HCT116 (cell line): ENCODE results near the gene PCNT. TPM values are rescaled to one million over a fixed set of nuclear protein-coding genes. Genes with fewer than 3 reads are reported as not detected.

Experiments
- ATAC-seq: fragments of 200-7000 bp; cut with Tn5 transposase; 2 replicates; pipeline ENCODE4 v1.9.1; 2020; ENCODE audit warnings: mild to moderate bottlenecking, moderate library complexity
- BruUV-seq: library from RNA; stranded (reverse); fragments of 400-500 nt; replicated peaks from 2 replicates; lab custom pipeline; 2021; lab: Mats Ljungman, UMichigan
- CTCF ChIA-PET: fragments of 300-600 bp; sonication (Branson Sonifier 250); formaldehyde crosslinking; loops from one replicate; lab custom pipeline; 2021; ENCODE audit warnings: antibody characterized with exemption; lab: Charles Lee
- POLR2A ChIA-PET: fragments of 300-600, 350-600 bp; sonication (Branson Sonifier 250); formaldehyde crosslinking; loops from one replicate; lab custom pipeline; 2021; ENCODE audit warnings: antibody characterized with exemption; lab: Charles Lee
- RAD21 ChIA-PET, 2 experiments: fragments of 300-600 bp; sonication (Branson Sonifier 250); formaldehyde crosslinking; loops; one replicate each; lab custom pipeline; 2023; ENCODE audit warnings: low total read pairs in 2 of 2; ENCODE audit not compliant: uncharacterized antibody in 2 of 2, unreplicated experiment in 2 of 2, low non-redundant PET in 1 of 2; lab: Charles Lee
- DNase-seq: peaks from one replicate; pipeline ENCODE4 v3.0.0-alpha.2; 2010; ENCODE audit warnings: low read depth, low spot score
- H2AFZ ChIP-seq: fragments of 200-600 bp; shearing (Covaris generic), sonication (generic); 2 replicates; pipeline ENCODE4 v1.6.1; 2017; ENCODE audit warnings: low read depth, mixed run types, mixed read lengths, antibody characterized with exemption, low read length; ENCODE audit not compliant: poor library complexity, severe bottlenecking
- H3K27ac ChIP-seq: 2 replicates; pipeline ENCODE4 v1.5.1; 2012; ENCODE audit warnings: low read depth, low read length
- H3K27me3 ChIP-seq: fragments of 200-600 bp; sonication (generic); 2 replicates; pipeline ENCODE4 v1.6.1; 2016; ENCODE audit warnings: mixed run types, low read length, mixed read lengths; ENCODE audit not compliant: insufficient read depth
- H3K36me3 ChIP-seq, 2 experiments: fragments of 200-500 bp in 1 of 2; fragments of 200-600 bp in 1 of 2; sonication (Bioruptor generic) in 1 of 2; sonication (generic) in 1 of 2; 2 replicates each; pipeline versions ENCODE4 v1.5.1 to v1.6.1; 2014 to 2016; ENCODE audit warnings: low read length in 2 of 2, inconsistent platforms in 1 of 2, mixed read lengths in 1 of 2, mixed run types in 1 of 2; ENCODE audit not compliant: insufficient read depth in 2 of 2, control insufficient read depth in 1 of 2
- H3K4me1 ChIP-seq, 2 experiments: fragments of 200-600 bp in 1 of 2; sonication (generic) in 1 of 2; 2 replicates each; pipeline versions ENCODE4 v1.5.1 to v1.6.1; 2012 to 2017; ENCODE audit warnings: low read length in 2 of 2, inconsistent platforms in 1 of 2, mild to moderate bottlenecking in 1 of 2, mixed read lengths in 1 of 2, mixed run types in 1 of 2, moderate library complexity in 1 of 2; ENCODE audit not compliant: insufficient read depth in 2 of 2, control insufficient read depth in 1 of 2
- H3K4me2 ChIP-seq: fragments of 200-600 bp; sonication (generic); 2 replicates; pipeline ENCODE4 v1.6.1; 2017; ENCODE audit warnings: mixed run types, low read length, mixed read lengths
- H3K4me3 ChIP-seq, 2 experiments: fragments of 200-600 bp in 1 of 2; sonication (generic) in 1 of 2; replicated peaks in 1 of 2; 2 replicates each; pipeline ENCODE4 v1.5.1; 2011 to 2016; ENCODE audit warnings: low read length in 2 of 2, control low read depth in 1 of 2, low read depth in 1 of 2, mild to moderate bottlenecking in 1 of 2, mixed read lengths in 1 of 2, mixed run types in 1 of 2
- H3K79me2 ChIP-seq: fragments of 200-600 bp; sonication (generic); 2 replicates; pipeline ENCODE4 v1.6.1; 2017; ENCODE audit warnings: mild to moderate bottlenecking, mixed run types, low read length, moderate library complexity, mixed read lengths; ENCODE audit not compliant: insufficient read depth
- H3K9ac ChIP-seq: fragments of 200-600 bp; sonication (generic); 2 replicates; pipeline ENCODE4 v1.6.1; 2016; ENCODE audit warnings: low read length, mixed read lengths
- H3K9me2 ChIP-seq: fragments of 200-600 bp; sonication (generic), shearing (Covaris generic); 2 replicates; pipeline ENCODE4 v1.6.1; 2017; ENCODE audit warnings: mixed run types, mild to moderate bottlenecking, moderate library complexity; ENCODE audit not compliant: insufficient read depth
- H3K9me3 ChIP-seq, 2 experiments: fragments of 200-500 bp in 1 of 2; fragments of 200-600 bp in 1 of 2; sonication (Bioruptor generic) in 1 of 2; sonication (generic) in 1 of 2; 2 replicates each; pipeline ENCODE4 v1.6.1; 2014 to 2017; ENCODE audit warnings: low read length in 2 of 2, mixed read lengths in 2 of 2, inconsistent platforms in 1 of 2, low read depth in 1 of 2, mild to moderate bottlenecking in 1 of 2, mixed run types in 1 of 2, moderate library complexity in 1 of 2; ENCODE audit not compliant: control insufficient read depth in 1 of 2, insufficient read depth in 1 of 2
- H4K20me1 ChIP-seq: fragments of 200-600 bp; sonication (generic), shearing (Covaris generic); 2 replicates; pipeline ENCODE4 v1.6.1; 2017; ENCODE audit warnings: mixed run types, mild to moderate bottlenecking, moderate library complexity; ENCODE audit not compliant: insufficient read depth
- CBX3 ChIP-seq: IDR thresholded peaks from 2 replicates; pipeline ENCODE4 v1.6.1; 2012; ENCODE audit warnings: low read depth
- EGR1 ChIP-seq: IDR thresholded peaks from 2 replicates; pipeline ENCODE4 v1.6.1; 2012; ENCODE audit warnings: low read depth
- ELF1 ChIP-seq: IDR thresholded peaks from 2 replicates; pipeline ENCODE4 v1.6.1; 2012; ENCODE audit warnings: low read depth, borderline replicate concordance
- FOSL1 ChIP-seq: IDR thresholded peaks from 2 replicates; pipeline ENCODE4 v1.6.1; 2012; ENCODE audit warnings: low read depth
- JUND ChIP-seq: IDR thresholded peaks from 2 replicates; pipeline ENCODE4 v1.6.1; 2012
- RAD21 ChIP-seq: IDR thresholded peaks from 2 replicates; pipeline ENCODE4 v1.6.1; 2012; ENCODE audit warnings: low read depth, mild to moderate bottlenecking
- SIN3A ChIP-seq: IDR thresholded peaks from 2 replicates; pipeline ENCODE4 v1.6.1; 2012; ENCODE audit warnings: low read depth
- SP1 ChIP-seq: IDR thresholded peaks from 2 replicates; pipeline ENCODE4 v1.6.1; 2012; ENCODE audit warnings: low read depth
- SRF ChIP-seq: IDR thresholded peaks from 2 replicates; pipeline ENCODE4 v1.6.1; 2012; ENCODE audit warnings: low read depth
- ZFX ChIP-seq: fragments of 450-650 bp; IDR thresholded peaks from 2 replicates; pipeline ENCODE4 v1.6.1; 2017
- ZNF274 ChIP-seq: fragments of 200-500 bp; sonication (Bioruptor generic); IDR thresholded peaks from 2 replicates; pipeline ENCODE4 v1.6.1; 2014; ENCODE audit warnings: mild to moderate bottlenecking, low read depth, low read length, inconsistent platforms
- intact Hi-C: fragments of 100-400 bp; cut with micrococcal nuclease; formaldehyde crosslinking; loops from 2 replicates; pipeline ENCODE4 v1.10.0; 2022
- total RNA-seq: library from RNA; stranded (reverse); gene quantifications from one replicate; pipeline ENCODE4 v1.2.1, GENCODE V29; 2021; ENCODE audit not compliant: unreplicated experiment
- TF ChIP-seq, protein P1 (sequence below): IDR thresholded peaks from 2 replicates; pipeline ENCODE4 v1.6.1; 2012; ENCODE audit warnings: low read depth
- TF ChIP-seq, protein P2 (sequence below): IDR thresholded peaks from 2 replicates; pipeline ENCODE4 v1.6.1; 2012

The PCNT gene
- total RNA-seq, 1 experiment from 2014 or later = 43.6 TPM

DNA sequence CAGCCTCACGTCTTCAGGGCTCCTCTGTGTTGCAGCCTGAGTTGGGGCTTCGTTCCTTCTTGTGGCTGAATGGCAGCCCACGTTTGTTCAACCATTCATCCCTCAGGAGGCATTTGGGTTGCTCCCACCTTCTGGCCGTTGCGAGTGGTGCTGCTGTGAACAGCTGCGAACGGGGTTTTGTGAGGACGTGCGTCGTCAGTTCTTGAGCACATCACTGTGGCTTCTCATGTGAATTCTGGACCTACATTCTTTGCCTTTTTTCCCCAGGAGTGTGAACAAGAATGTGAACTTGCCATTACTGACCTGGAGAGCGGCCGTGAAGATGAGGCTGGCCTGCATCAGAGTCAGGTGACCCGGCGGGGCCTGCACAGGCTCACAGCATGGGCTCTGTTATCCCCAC, 21.9 kb downstream of the PCNT start:
- H3K4me3 ChIP-seq = no peak overlapping the region
- H3K9me3 ChIP-seq = no peaks in the 10 kb centered on the region
- no peaks in the 10 kb centered on the region for H4K20me1 ChIP-seq
- no peak overlapping the region for H3K4me2 ChIP-seq
- intact Hi-C loops = no loop called here
- no peaks in the 10 kb centered on the region for H3K9me2 ChIP-seq
- no peak for DNase-seq
- H3K9ac ChIP-seq = no peak overlapping the region
- H3K4me1 ChIP-seq = no peaks in the 10 kb centered on the region
- H3K36me3 ChIP-seq = peaks cover 10 to 28% of the 10 kb centered on the region in 2 experiments; a peak in 3 of 4 replicates
- POLR2A ChIA-PET = no interaction called here
- TF ChIP-seq ZFX (no peak), SP1 (no peak), EGR1 (no peak), JUND (no peak), FOSL1 (no peak), ZNF274 (no peak), CBX3 (no peak), SIN3A (no peak), SRF (no peak), RAD21 (no peak), ELF1 (no peak)
- TF ChIP-seq, protein P1, sequence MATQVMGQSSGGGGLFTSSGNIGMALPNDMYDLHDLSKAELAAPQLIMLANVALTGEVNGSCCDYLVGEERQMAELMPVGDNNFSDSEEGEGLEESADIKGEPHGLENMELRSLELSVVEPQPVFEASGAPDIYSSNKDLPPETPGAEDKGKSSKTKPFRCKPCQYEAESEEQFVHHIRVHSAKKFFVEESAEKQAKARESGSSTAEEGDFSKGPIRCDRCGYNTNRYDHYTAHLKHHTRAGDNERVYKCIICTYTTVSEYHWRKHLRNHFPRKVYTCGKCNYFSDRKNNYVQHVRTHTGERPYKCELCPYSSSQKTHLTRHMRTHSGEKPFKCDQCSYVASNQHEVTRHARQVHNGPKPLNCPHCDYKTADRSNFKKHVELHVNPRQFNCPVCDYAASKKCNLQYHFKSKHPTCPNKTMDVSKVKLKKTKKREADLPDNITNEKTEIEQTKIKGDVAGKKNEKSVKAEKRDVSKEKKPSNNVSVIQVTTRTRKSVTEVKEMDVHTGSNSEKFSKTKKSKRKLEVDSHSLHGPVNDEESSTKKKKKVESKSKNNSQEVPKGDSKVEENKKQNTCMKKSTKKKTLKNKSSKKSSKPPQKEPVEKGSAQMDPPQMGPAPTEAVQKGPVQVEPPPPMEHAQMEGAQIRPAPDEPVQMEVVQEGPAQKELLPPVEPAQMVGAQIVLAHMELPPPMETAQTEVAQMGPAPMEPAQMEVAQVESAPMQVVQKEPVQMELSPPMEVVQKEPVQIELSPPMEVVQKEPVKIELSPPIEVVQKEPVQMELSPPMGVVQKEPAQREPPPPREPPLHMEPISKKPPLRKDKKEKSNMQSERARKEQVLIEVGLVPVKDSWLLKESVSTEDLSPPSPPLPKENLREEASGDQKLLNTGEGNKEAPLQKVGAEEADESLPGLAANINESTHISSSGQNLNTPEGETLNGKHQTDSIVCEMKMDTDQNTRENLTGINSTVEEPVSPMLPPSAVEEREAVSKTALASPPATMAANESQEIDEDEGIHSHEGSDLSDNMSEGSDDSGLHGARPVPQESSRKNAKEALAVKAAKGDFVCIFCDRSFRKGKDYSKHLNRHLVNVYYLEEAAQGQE = no peak
- TF ChIP-seq, protein P2, sequence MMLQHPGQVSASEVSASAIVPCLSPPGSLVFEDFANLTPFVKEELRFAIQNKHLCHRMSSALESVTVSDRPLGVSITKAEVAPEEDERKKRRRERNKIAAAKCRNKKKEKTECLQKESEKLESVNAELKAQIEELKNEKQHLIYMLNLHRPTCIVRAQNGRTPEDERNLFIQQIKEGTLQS = no peak
- TF ChIP-seq, all 23 proteins: peak for 0
- ATAC-seq = no peak
- no peaks in the 10 kb centered on the region for H3K27me3 ChIP-seq
- CTCF ChIA-PET = no interaction called here
- no peak overlapping the region for H2AFZ ChIP-seq
- RAD21 ChIA-PET = no interaction called here
- no peak overlapping the region for H3K27ac ChIP-seq
- no TSS peak for BruUV-seq
- peaks cover 35% of the 10 kb centered on the region for H3K79me2 ChIP-seq
